Mesothelial cell of epicardium (in vitro differentiated cells): ENCODE measurements around the gene THTPA. TPM values are rescaled to one million over a fixed set of nuclear protein-coding genes. Genes with fewer than 3 reads are reported as not detected.
"Not testable (repeated sequence)": the region's sequence is repeated elsewhere in the genome, so short reads cannot be mapped to it uniquely, and the experiment has no call there.

Source experiments
- DNase-seq, 2 experiments: peaks; one replicate each; pipeline ENCODE4 v3.0.0; 2021; ENCODE audit warnings: low spot score in 2 of 2; ENCODE audit not compliant: unreplicated experiment in 2 of 2
- H3K27ac Mint-ChIP-seq: 2 replicates; pipeline ENCODE4 v1.8.0; 2021; ENCODE audit warnings: mixed read lengths
- H3K27me3 Mint-ChIP-seq: 2 replicates; pipeline ENCODE4 v1.8.0; 2021; ENCODE audit warnings: low read depth, mixed read lengths
- H3K36me3 Mint-ChIP-seq: 2 replicates; pipeline ENCODE4 v1.8.0; 2021; ENCODE audit warnings: mixed read lengths
- H3K4me1 Mint-ChIP-seq: 2 replicates; pipeline ENCODE4 v1.8.0; 2021; ENCODE audit warnings: mixed read lengths
- H3K4me3 Mint-ChIP-seq: 2 replicates; pipeline ENCODE4 v1.8.0; 2021; ENCODE audit warnings: mild to moderate bottlenecking, moderate library complexity, mixed read lengths
- H3K9me3 Mint-ChIP-seq: 2 replicates; pipeline ENCODE4 v1.8.0; 2021; ENCODE audit warnings: mixed read lengths
- total RNA-seq: library from RNA; stranded (reverse); gene quantifications from 3 replicates; pipeline ENCODE4 v1.2.1, GENCODE V29; 2021
- TF ChIP-seq, protein P1 (sequence below): fragments of 200-600 bp; sonication (generic); IDR thresholded peaks from one replicate; pipeline ENCODE4 v1.5.0; 2021; ENCODE audit warnings: antibody characterized with exemption; ENCODE audit not compliant: unreplicated experiment

THTPA gene
- total RNA-seq, 1 donor from 2014 or later: 15.2 TPM

DNA sequence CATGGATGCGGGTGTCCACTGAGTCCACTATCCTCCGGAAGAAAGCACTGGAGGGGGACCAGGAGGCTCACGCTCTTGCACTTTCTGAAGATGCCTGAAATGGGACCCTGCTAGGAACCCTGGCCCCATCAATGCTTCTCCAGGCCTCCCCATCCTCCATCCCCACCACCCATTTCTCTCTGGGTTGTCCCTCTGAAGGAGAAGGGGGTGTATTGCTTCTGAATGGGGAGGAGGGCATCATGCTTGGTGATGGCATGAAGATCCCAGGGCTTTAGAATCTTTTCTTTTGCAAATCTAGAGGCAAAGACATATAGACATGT is 23.2 kb downstream of the THTPA start:
- H3K4me1 Mint-ChIP-seq: peaks cover 19% of the 10 kb centered on the region
- H3K27me3 Mint-ChIP-seq: peaks cover 81% of the 10 kb centered on the region
- peak overlapping the region; percentile 61 for H3K4me3 Mint-ChIP-seq
- no peaks in the 10 kb centered on the region for H3K9me3 Mint-ChIP-seq
- no peak for DNase-seq
- peaks cover 3% of the 10 kb centered on the region for H3K36me3 Mint-ChIP-seq
- TF ChIP-seq, protein P1, sequence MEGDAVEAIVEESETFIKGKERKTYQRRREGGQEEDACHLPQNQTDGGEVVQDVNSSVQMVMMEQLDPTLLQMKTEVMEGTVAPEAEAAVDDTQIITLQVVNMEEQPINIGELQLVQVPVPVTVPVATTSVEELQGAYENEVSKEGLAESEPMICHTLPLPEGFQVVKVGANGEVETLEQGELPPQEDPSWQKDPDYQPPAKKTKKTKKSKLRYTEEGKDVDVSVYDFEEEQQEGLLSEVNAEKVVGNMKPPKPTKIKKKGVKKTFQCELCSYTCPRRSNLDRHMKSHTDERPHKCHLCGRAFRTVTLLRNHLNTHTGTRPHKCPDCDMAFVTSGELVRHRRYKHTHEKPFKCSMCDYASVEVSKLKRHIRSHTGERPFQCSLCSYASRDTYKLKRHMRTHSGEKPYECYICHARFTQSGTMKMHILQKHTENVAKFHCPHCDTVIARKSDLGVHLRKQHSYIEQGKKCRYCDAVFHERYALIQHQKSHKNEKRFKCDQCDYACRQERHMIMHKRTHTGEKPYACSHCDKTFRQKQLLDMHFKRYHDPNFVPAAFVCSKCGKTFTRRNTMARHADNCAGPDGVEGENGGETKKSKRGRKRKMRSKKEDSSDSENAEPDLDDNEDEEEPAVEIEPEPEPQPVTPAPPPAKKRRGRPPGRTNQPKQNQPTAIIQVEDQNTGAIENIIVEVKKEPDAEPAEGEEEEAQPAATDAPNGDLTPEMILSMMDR: no peak
- H3K27ac Mint-ChIP-seq: no peak overlapping the region

GRCh38 chr14:23579739-23580138 is 23.7 kb downstream of the THTPA start:
- H3K27ac Mint-ChIP-seq: no peak overlapping the region
- peaks cover 77% of the 10 kb centered on the region for H3K27me3 Mint-ChIP-seq
- no peak for DNase-seq
- H3K9me3 Mint-ChIP-seq: no peaks in the 10 kb centered on the region
- TF ChIP-seq, protein P1: no peak
- peaks cover 19% of the 10 kb centered on the region for H3K4me1 Mint-ChIP-seq
- H3K36me3 Mint-ChIP-seq: peaks cover 3% of the 10 kb centered on the region
- no peak overlapping the region for H3K4me3 Mint-ChIP-seq

DNA sequence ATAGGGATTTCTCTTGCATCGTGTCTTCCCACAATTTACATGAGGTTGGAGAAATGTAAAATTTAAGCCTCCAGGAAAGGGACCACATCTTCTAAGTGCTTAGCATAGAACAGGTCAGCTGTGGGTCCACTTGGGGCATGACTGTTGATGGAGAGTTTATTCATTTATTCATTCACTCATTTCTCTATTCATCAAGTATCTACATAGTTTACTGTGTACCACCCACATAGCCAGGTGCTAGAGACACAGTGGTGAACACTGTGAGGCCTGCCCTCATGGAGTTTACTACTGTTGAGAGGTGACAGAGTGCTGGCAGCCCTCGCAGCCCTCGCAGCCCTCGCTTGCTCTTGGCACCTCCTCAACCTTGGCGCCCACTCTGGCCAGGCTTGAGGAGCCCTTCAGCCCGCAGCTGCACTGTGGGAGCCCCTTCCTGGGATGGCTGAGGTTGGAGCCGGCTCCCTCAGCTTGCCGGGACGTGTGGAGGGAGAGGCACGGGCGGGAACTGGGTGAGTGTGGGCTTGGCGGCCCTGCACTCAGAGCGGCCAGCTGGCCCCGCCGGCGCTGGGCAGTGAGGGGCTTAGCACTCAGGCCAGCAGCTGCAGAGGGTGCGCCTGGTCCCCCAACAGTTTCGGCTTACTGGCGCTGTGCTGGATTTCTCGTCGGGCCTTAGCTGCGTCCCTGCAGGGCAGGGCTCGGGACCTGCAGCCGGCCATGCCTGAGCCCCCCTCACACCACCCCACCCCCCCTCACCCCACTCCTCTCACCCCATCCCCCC is 24.3 kb downstream of the THTPA start:
- no peak for DNase-seq
- Mint-ChIP-seq H3K36me3 (peaks cover under 1% of the 10 kb centered on the region), H3K27ac (no peak overlapping the region), H3K9me3 (no peaks in the 10 kb centered on the region), H3K27me3 (peaks cover 71% of the 10 kb centered on the region), H3K4me3 (no peak overlapping the region), H3K4me1 (peaks cover 16% of the 10 kb centered on the region)
- TF ChIP-seq, protein P1: no peak

DNA sequence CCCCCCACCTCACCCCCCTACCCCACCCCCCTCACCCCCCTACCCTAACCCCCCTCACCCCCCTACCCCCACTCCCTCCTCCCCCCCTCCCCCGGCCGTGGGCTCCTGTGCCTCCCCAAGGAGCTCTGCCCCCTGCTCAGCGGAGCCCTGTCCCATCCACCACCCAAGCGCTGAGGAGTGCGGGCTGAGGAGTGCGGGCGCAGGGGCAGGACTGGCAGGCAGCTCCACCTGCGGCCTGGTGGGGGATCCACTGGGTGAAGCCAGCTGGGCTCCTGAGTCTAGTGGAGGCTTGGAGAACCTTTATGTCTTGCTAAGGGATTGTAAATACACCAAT is 24.8 kb downstream of the THTPA start:
- Mint-ChIP-seq H3K27me3 (peaks cover 73% of the 10 kb centered on the region), H3K36me3 (no peaks in the 10 kb centered on the region), H3K4me1 (peaks cover 16% of the 10 kb centered on the region), H3K4me3 (no peak overlapping the region), H3K9me3 (no peaks in the 10 kb centered on the region), H3K27ac (no peak overlapping the region)
- TF ChIP-seq, protein P1: no peak
- no peak for DNase-seq

DNA sequence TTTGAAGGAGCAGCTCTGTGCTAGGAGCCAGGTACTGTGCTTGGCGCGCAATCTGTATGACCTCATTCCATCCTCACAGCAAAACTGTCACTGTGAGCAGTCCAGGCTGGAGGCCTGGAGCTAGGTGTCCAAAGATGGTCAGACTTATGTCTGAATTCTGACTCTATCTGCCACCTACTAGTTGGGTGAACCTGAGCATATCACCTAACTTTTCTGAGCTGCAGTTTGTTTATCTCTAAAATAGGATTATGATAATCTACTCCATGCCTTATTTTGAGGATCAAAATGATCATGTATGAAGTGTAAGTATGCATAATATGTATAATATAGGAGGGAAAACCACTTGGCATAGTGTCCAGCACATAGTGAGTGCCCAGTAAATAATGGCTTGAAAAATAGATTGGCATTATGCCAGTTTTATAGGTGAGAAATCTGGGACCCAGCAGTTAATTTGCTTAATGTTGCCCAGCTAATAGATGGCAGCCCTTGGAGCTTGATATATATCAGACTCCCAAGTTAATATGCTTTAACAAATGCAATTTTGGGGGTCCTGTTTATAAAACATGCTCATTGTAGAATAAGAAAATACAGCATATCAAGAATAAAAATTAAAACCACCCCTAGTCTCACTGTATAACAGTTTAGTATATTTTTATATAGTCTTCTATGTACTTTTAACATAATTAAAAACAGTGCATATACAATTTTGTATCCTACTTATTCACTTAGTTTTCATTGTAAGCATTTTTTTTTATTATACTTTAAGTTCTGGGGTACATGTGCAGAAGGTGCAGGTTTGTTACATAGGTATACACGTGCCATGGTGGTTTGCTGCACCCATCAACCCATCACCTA is 27.1 kb downstream of the THTPA start:
- Mint-ChIP-seq H3K27me3 (peaks cover 64% of the 10 kb centered on the region), H3K36me3 (no peaks in the 10 kb centered on the region), H3K9me3 (no peaks in the 10 kb centered on the region), H3K27ac (no peak overlapping the region), H3K4me1 (peaks cover 9% of the 10 kb centered on the region), H3K4me3 (no peak overlapping the region)
- DNase-seq: no peak
- TF ChIP-seq, protein P1: no peak

DNA sequence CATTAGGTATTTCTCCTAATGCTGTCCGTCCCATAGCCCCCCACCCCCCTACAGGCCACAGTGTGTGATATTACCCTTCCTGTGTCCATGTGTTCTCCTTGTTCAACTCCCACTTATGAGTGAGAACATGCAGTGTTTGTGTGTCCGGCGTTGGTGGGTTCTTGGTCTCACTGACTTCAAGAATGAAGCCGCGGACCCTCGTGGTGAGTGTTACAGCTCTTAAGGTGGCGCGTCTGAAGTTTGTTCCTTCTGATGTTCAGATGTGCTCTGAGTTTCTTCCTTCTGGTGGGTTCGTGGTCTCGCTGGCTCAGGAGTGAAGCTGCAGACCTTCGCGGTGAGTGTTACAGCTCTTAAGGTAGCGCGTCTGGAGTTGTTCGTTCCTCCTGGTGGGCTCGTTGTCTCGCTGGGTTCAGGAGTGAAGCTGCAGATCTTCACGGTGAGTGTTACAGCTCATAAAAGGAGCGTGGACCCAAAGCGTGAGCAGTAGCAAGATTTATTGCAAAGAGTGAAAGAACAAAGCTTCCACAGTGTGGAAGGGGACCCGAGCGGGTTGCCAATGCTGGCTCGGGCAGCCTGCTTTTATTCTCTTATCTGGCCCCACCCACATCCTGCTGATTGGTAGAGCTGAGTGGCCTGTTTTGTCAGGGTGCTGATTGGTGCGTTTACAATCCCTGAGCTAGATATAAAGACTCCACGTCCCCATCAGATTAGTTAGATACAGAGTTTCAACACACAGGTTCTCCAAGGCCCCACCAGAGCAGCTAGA is 27.9 kb downstream of the THTPA start:
- not testable (repeated sequence) for H3K27ac Mint-ChIP-seq, DNase-seq, H3K36me3 Mint-ChIP-seq, H3K4me1 Mint-ChIP-seq, H3K9me3 Mint-ChIP-seq, H3K4me3 Mint-ChIP-seq
- H3K27me3 Mint-ChIP-seq: peaks cover 56% of the 10 kb centered on the region

DNA sequence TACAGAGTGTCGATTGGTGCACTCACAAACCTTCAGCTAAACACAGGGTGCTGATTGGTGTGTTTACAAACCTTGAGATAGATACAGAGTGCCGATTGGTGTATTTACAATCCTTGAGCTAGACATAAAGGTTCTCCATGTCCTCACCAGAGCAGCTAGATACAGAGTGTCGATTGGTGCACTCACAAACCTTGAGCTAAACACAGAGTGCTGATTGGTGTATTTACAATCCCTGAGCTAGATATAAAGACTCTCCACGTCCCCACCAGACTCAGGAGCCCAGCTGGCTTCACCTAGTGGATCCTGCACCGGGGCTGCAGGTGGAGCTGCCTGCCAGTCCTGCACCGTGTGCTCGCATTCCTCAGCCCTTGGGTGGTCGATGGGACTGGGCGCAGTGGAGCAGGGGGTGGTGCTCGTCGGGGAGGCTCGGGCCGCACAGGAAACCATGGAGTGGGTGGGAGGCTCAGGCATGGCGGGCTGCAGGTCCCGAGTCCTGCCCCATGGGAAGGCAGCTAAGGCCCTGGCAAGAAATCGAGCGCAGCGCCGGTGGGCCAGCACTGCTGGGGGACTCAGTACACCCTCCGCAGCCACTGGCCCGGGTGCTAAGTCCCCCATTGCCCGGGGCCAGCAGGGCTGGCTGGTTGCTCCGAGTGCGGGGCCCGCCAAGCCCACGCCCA is 28.6 kb downstream of the THTPA start:
- not testable (repeated sequence) for H3K36me3 Mint-ChIP-seq
- Mint-ChIP-seq H3K27me3 (peaks cover 49% of the 10 kb centered on the region), H3K4me1 (peaks cover 13% of the 10 kb centered on the region)

More for the DNA sequence above, 28.6 kb downstream of the THTPA start:
- not testable (repeated sequence) for DNase-seq, H3K9me3 Mint-ChIP-seq, H3K27ac Mint-ChIP-seq, H3K4me3 Mint-ChIP-seq
